ENCODE measurements around the gene CDK10. TPM values are rescaled to one million over a fixed set of nuclear protein-coding genes. Genes with fewer than 3 reads are reported as not detected.
"Not testable (repeated sequence)": the region's sequence is repeated elsewhere in the genome, so short reads cannot be mapped to it uniquely, and the experiment has no call there.

Gene CDK10
- polyA plus RNA-seq, 3 donors: 16.5 to 107 (median 18.3) TPM

DNA sequence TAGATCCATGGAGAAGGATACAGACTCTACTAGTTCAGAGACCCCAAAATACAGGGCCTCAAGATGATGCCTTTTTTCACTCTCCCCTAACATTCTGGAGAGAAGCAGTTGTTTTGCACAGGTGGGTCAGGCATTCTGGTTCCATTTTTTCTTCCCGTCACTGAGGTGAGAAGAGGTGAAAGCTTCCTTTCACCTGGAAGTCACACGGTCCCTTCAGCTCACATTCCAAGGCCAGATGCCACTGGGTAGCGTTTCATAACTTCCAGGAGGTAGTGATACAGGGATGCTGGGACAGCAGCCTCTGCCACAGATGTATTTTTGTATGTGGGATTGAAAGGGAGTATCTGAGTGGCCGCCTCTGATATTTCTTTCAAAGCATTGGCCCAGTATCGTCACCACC is 1.9 kb downstream of the CDK10 start:
- H3K9ac ChIP-seq (ENCODE audit: insufficient read depth, low read length, poor library complexity, severe bottlenecking): no peak overlapping the region
- peaks cover 8 to 18% (median 13%) of the 10 kb centered on the region in 7 donors for H3K9me3 Mint-ChIP-seq
- DNase-seq: no peak
- peaks cover 24 to 43% of the 10 kb centered on the region in 2 donors for H3K36me3 Mint-ChIP-seq
- peaks cover 0 to 17% of the 10 kb centered on the region in 2 donors for H3K9me3 ChIP-seq (replicated peaks in 1 of 2; ENCODE audit: control insufficient read depth in 1 of 2, insufficient read depth in 1 of 2, low read length in 2 of 2)
- H3K27ac Mint-ChIP-seq: no peak overlapping the region
- H3K4me3 Mint-ChIP-seq: no peak overlapping the region
- H3K27me3 ChIP-seq (ENCODE audit: control insufficient read depth in 2 of 2, insufficient read depth in 2 of 2, low read length in 2 of 2): no peaks in the 10 kb centered on the region
- no peak overlapping the region for H3K4me3 ChIP-seq (replicated peaks in 1 of 3; ENCODE audit: low read depth in 2 of 3, low read length in 3 of 3)
- H3K36me3 ChIP-seq (replicated peaks in 1 of 2; ENCODE audit: control insufficient read depth in 1 of 2, insufficient read depth in 2 of 2, low read length in 2 of 2): peaks cover 30 to 42% of the 10 kb centered on the region in 2 donors
- H3K27ac ChIP-seq (ENCODE audit: low read depth in 1 of 2, low read length in 2 of 2): no peak overlapping the region
- H3K79me2 ChIP-seq (ENCODE audit: insufficient read depth, low read length): peaks cover 25% of the 10 kb centered on the region
- WGBS (ENCODE audit: insufficient coverage): 100% methylated on average over 3 of the region's 5 CpGs
- no peak overlapping the region for H3K4me2 ChIP-seq (replicated peaks; ENCODE audit: extremely low read depth, low read length, poor library complexity, severe bottlenecking)
- H3K27me3 Mint-ChIP-seq (ENCODE audit: low read depth in 3 of 3): peaks cover 0 to 2% (median 0%) of the 10 kb centered on the region in 3 donors
- peaks cover 10 to 17% of the 10 kb centered on the region in 2 donors for H3K4me1 ChIP-seq (ENCODE audit: control insufficient read depth in 1 of 2, insufficient read depth in 2 of 2, low read length in 2 of 2)
- intact Hi-C loops (cut with micrococcal nuclease): no loop called here
- H2AFZ ChIP-seq (ENCODE audit: insufficient read depth, low read depth, low read length, poor library complexity, severe bottlenecking): no peak overlapping the region
- peaks cover 9% of the 10 kb centered on the region for H3K4me1 Mint-ChIP-seq
- no peaks in the 10 kb centered on the region for H4K20me1 ChIP-seq (ENCODE audit: insufficient read depth, low read length)
- TF ChIP-seq, protein P1, sequence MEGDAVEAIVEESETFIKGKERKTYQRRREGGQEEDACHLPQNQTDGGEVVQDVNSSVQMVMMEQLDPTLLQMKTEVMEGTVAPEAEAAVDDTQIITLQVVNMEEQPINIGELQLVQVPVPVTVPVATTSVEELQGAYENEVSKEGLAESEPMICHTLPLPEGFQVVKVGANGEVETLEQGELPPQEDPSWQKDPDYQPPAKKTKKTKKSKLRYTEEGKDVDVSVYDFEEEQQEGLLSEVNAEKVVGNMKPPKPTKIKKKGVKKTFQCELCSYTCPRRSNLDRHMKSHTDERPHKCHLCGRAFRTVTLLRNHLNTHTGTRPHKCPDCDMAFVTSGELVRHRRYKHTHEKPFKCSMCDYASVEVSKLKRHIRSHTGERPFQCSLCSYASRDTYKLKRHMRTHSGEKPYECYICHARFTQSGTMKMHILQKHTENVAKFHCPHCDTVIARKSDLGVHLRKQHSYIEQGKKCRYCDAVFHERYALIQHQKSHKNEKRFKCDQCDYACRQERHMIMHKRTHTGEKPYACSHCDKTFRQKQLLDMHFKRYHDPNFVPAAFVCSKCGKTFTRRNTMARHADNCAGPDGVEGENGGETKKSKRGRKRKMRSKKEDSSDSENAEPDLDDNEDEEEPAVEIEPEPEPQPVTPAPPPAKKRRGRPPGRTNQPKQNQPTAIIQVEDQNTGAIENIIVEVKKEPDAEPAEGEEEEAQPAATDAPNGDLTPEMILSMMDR (IDR thresholded peaks at IDR 0.05): no peak

GRCh38 chr16:89689142-89689541 is 2.7 kb downstream of the CDK10 start:
- Histone ChIP-seq H3K4me1 (ENCODE audit: control insufficient read depth in 1 of 2, insufficient read depth in 2 of 2, low read length in 2 of 2) (peaks cover 10 to 17% of the 10 kb centered on the region in 2 donors), H3K9me3 (replicated peaks in 1 of 2; ENCODE audit: control insufficient read depth in 1 of 2, insufficient read depth in 1 of 2, low read length in 2 of 2) (peaks cover 0 to 17% of the 10 kb centered on the region in 2 donors), H3K36me3 (replicated peaks in 1 of 2; ENCODE audit: control insufficient read depth in 1 of 2, insufficient read depth in 2 of 2, low read length in 2 of 2) (peaks cover 37 to 49% of the 10 kb centered on the region in 2 donors), H3K27ac (ENCODE audit: low read depth in 1 of 2, low read length in 2 of 2) (no peak overlapping the region), H3K27me3 (ENCODE audit: control insufficient read depth in 2 of 2, insufficient read depth in 2 of 2, low read length in 2 of 2) (no peaks in the 10 kb centered on the region), H2AFZ (ENCODE audit: insufficient read depth, low read depth, low read length, poor library complexity, severe bottlenecking) (no peak overlapping the region), H4K20me1 (ENCODE audit: insufficient read depth, low read length) (peaks cover 6% of the 10 kb centered on the region), H3K4me3 (replicated peaks in 1 of 3; ENCODE audit: low read depth in 2 of 3, low read length in 3 of 3) (no peak overlapping the region), H3K4me2 (replicated peaks; ENCODE audit: extremely low read depth, low read length, poor library complexity, severe bottlenecking) (no peak overlapping the region), H3K9ac (ENCODE audit: insufficient read depth, low read length, poor library complexity, severe bottlenecking) (no peak overlapping the region), H3K79me2 (ENCODE audit: insufficient read depth, low read length) (peaks cover 25% of the 10 kb centered on the region)
- Mint-ChIP-seq H3K36me3 (peaks cover 31 to 50% of the 10 kb centered on the region in 2 donors), H3K4me1 (peaks cover 9% of the 10 kb centered on the region), H3K9me3 (peaks cover 6 to 16% (median 11%) of the 10 kb centered on the region in 7 donors), H3K27me3 (ENCODE audit: low read depth in 3 of 3) (peaks cover 0 to 2% (median 0%) of the 10 kb centered on the region in 3 donors), H3K4me3 (no peak overlapping the region), H3K27ac (no peak overlapping the region)
- 99% methylated on average over 13 of the region's 13 CpGs for WGBS (ENCODE audit: insufficient coverage)
- DNase-seq: no peak
- TF ChIP-seq, protein P1 (IDR thresholded peaks at IDR 0.05): no peak
- intact Hi-C loops (cut with micrococcal nuclease): no loop called here

DNA sequence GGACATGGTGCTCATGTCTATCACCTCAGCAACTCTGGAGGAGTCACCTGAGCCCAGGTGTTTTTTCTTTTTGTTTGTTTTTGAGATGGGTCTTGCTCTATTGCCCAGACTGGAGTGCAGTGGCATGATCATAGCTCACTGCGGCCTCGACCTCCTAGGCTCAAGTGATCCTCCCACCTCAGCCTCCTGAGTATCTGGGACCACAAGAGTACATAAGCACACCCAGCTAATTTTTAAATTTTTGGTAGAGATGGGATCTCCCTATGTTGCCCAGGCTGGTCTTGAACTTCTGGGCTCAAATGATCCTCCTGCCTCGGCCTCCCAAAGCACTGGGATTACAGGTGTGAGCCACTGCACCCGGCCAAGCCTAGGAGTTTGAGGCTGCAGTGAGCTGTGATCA is 3.1 kb downstream of the CDK10 start:
- H3K4me1 Mint-ChIP-seq; intact Hi-C loops (cut with micrococcal nuclease): not testable (repeated sequence)

More for the DNA sequence above, 3.1 kb downstream of the CDK10 start:
- Mint-ChIP-seq H3K36me3 (peaks cover 31 to 54% of the 10 kb centered on the region in 2 donors), H3K9me3 (peaks cover 5 to 11% (median 8%) of the 10 kb centered on the region in 7 donors)
- H2AFZ ChIP-seq (ENCODE audit: insufficient read depth, low read depth, low read length, poor library complexity, severe bottlenecking); H3K27ac ChIP-seq (ENCODE audit: low read depth in 1 of 2, low read length in 2 of 2); H3K4me2 ChIP-seq (replicated peaks; ENCODE audit: extremely low read depth, low read length, poor library complexity, severe bottlenecking); H3K27me3 ChIP-seq (ENCODE audit: control insufficient read depth in 2 of 2, insufficient read depth in 2 of 2, low read length in 2 of 2); H3K27me3 Mint-ChIP-seq (ENCODE audit: low read depth in 3 of 3); H3K4me3 ChIP-seq (replicated peaks in 1 of 3; ENCODE audit: low read depth in 2 of 3, low read length in 3 of 3); H3K9ac ChIP-seq (ENCODE audit: insufficient read depth, low read length, poor library complexity, severe bottlenecking); H3K4me3 Mint-ChIP-seq; DNase-seq; H3K27ac Mint-ChIP-seq: not testable (repeated sequence)
- WGBS (ENCODE audit: insufficient coverage): 71% methylated on average over 2 of the region's 4 CpGs
- Histone ChIP-seq H3K4me1 (ENCODE audit: control insufficient read depth in 1 of 2, insufficient read depth in 2 of 2, low read length in 2 of 2) (peaks cover 10 to 17% of the 10 kb centered on the region in 2 donors), H3K79me2 (ENCODE audit: insufficient read depth, low read length) (peaks cover 25% of the 10 kb centered on the region), H4K20me1 (ENCODE audit: insufficient read depth, low read length) (peaks cover 10% of the 10 kb centered on the region), H3K36me3 (replicated peaks in 1 of 2; ENCODE audit: control insufficient read depth in 1 of 2, insufficient read depth in 2 of 2, low read length in 2 of 2) (peaks cover 42 to 54% of the 10 kb centered on the region in 2 donors), H3K9me3 (replicated peaks in 1 of 2; ENCODE audit: control insufficient read depth in 1 of 2, insufficient read depth in 1 of 2, low read length in 2 of 2) (peaks cover 0 to 14% of the 10 kb centered on the region in 2 donors)
